ENCODE results near the gene UBE2E2.

UBE2E2 gene

GRCh38 chr3:23623844-23624243 is 420.7 kb downstream of the UBE2E2 start:
- no peak for DNase-seq (ENCODE audit: extremely low read depth, low read depth)
- no peak overlapping the region for H3K4me3 ChIP-seq (replicated peaks; ENCODE audit: low read depth, low read length)
- TF ChIP-seq CTCF (IDR thresholded peaks at IDR 0.05; ENCODE audit: low read depth, low read length, missing control alignments) = no peak

- no peak overlapping the region for H3K4me3 ChIP-seq (replicated peaks; ENCODE audit: low read depth, low read length)
- DNase-seq (ENCODE audit: extremely low read depth, low read depth) = no peak
- no peak for TF ChIP-seq CTCF (IDR thresholded peaks at IDR 0.05; ENCODE audit: low read depth, low read length, missing control alignments)
These were observed 421.2 kb downstream of the UBE2E2 start for GRCh38 chr3:23624305-23624704.

GRCh38 chr3:23626442-23626841 is 423.3 kb downstream of the UBE2E2 start:
- DNase-seq (ENCODE audit: extremely low read depth, low read depth) = no peak
- no peak for TF ChIP-seq CTCF (IDR thresholded peaks at IDR 0.05; ENCODE audit: low read depth, low read length, missing control alignments)
- H3K4me3 ChIP-seq (replicated peaks; ENCODE audit: low read depth, low read length) = no peak overlapping the region

GRCh38 chr3:23629181-23629894 is 426.2 kb downstream of the UBE2E2 start:
- H3K4me3 ChIP-seq (replicated peaks; ENCODE audit: low read depth, low read length) = no peak overlapping the region
- no peak for TF ChIP-seq CTCF (IDR thresholded peaks at IDR 0.05; ENCODE audit: low read depth, low read length, missing control alignments)
- DNase-seq (ENCODE audit: extremely low read depth, low read depth) = no peak

GRCh38 chr3:23633261-23633960 is 430.3 kb downstream of the UBE2E2 start:
- no peak overlapping the region for H3K4me3 ChIP-seq (replicated peaks; ENCODE audit: low read depth, low read length)
- DNase-seq (ENCODE audit: extremely low read depth, low read depth) = no peak
- TF ChIP-seq CTCF (IDR thresholded peaks at IDR 0.05; ENCODE audit: low read depth, low read length, missing control alignments) = no peak

GRCh38 chr3:23637339-23637738 is 434.2 kb downstream of the UBE2E2 start:
- H3K4me3 ChIP-seq (replicated peaks; ENCODE audit: low read depth, low read length) = no peak overlapping the region
- TF ChIP-seq CTCF (IDR thresholded peaks at IDR 0.05; ENCODE audit: low read depth, low read length, missing control alignments) = no peak
- DNase-seq (ENCODE audit: extremely low read depth, low read depth) = no peak

All from HFF-Myc (cell line).